Heart left ventricle (tissue), 16 donors: Measurements from ENCODE around the gene CTSA. TPM values are rescaled to one million over a fixed set of nuclear protein-coding genes. Genes with fewer than 3 reads are reported as not detected.

Source experiments
- ATAC-seq, 4 donors: fragments of 200-7000 bp; cut with Tn5 transposase; one replicate each; pipeline ENCODE4 v1.9.1; 2020 to 2022; ENCODE audit warnings: moderate library complexity in 4 of 4, mild to moderate bottlenecking in 3 of 4, moderate number of reproducible peaks in 1 of 4
- DNase-seq, 5 donors: peaks; one replicate each; pipeline ENCODE4 v3.0.0-alpha.2; 2020
- H3K27ac ChIP-seq, 12 donors: fragments of 200-600 bp; sonication (generic) in 4 of 12; one replicate each; pipeline versions ENCODE4 v1.5.0 to v1.8.0; 2016 to 2022; ENCODE audit warnings: mild to moderate bottlenecking in 2 of 12
- H3K27me3 ChIP-seq, 9 donors: fragments of 200-600 bp; sonication (generic) in 2 of 9; one replicate each; pipeline versions ENCODE4 v1.5.1 to v1.8.0; 2016 to 2022; ENCODE audit warnings: mild to moderate bottlenecking in 3 of 9
- H3K36me3 ChIP-seq, 9 donors: fragments of 200-600 bp; sonication (generic) in 2 of 9; one replicate each; pipeline versions ENCODE4 v1.5.0 to v1.8.0; 2018 to 2022; ENCODE audit warnings: mild to moderate bottlenecking in 2 of 9
- H3K4me1 ChIP-seq, 12 donors: fragments of 200-600 bp; sonication (generic) in 4 of 12; one replicate each; pipeline versions ENCODE4 v1.5.0 to v1.8.0; 2016 to 2022; ENCODE audit warnings: mild to moderate bottlenecking in 3 of 12
- H3K4me3 ChIP-seq, 12 donors: fragments of 200-600 bp; sonication (generic) in 4 of 12; one replicate each; pipeline versions ENCODE4 v1.5.0 to v1.8.0; 2017 to 2022; ENCODE audit warnings: mild to moderate bottlenecking in 9 of 12, moderate library complexity in 4 of 12
- H3K9me3 ChIP-seq, 12 donors: fragments of 200-600 bp; sonication (generic) in 4 of 12; one replicate each; pipeline versions ENCODE4 v1.5.0 to v1.8.0; 2016 to 2022; ENCODE audit warnings: mild to moderate bottlenecking in 1 of 12
- CTCF ChIP-seq, 12 donors: fragments of 200-600 bp; sonication (generic) in 4 of 12; IDR thresholded peaks; one replicate each; pipeline versions ENCODE4 v1.5.0 to v1.8.0; 2018 to 2022; ENCODE audit warnings: antibody characterized with exemption in 12 of 12, mild to moderate bottlenecking in 5 of 12
- POLR2A ChIP-seq, 2 donors: fragments of 450-650 bp; IDR thresholded peaks; one replicate each; pipeline ENCODE4 v1.6.1; 2017; ENCODE audit warnings: antibody characterized with exemption in 2 of 2, mild to moderate bottlenecking in 2 of 2, moderate library complexity in 2 of 2
- WGBS, 4 donors: extraction: QIAGEN DNeasy Blood & Tissue Kit in 2 of 4; methylation state at CpG; one replicate each; pipeline versions ENCODE4 v1.1.5 to v1.1.7; 2013 to 2018; 5-methylcytosine and 5-hydroxymethylcytosine counted together
- intact Hi-C, 10 donors: fragments of 100-400 bp; cut with DNase I; formaldehyde crosslinking; loops; one replicate each; pipeline versions ENCODE4 v1.11.1 to v1.14.2; 2022
- polyA plus RNA-seq, 2 donors: library from polyadenylated mRNA; stranded (reverse); fragments of 200-250 nt; gene quantifications; one replicate each; pipeline ENCODE4 v1.2.3, GENCODE V29; 2013
- total RNA-seq, 9 donors: library from RNA; depleted of rRNA in 2 of 9; stranded (reverse); fragments of >200 nt in 2 of 9; fragmentation: NEBNext Ultra II Directional in 3 of 9; extraction: Animal tissue kit (Norgen Biotek cat#: 25700) in 3 of 9; gene quantifications; one replicate each; pipeline versions ENCODE4 v1.1.0 to v1.2.4, GENCODE V29; 2016 to 2023
- donor health status: ischemic (EF 13 %, LVEDD 7.1; RV severe dilation, severe dysfunction).
- donor health status: healthy with polysubstance abuse.
- donor health status: DM: no; HTN: yes; CAD: no.
- donor health status: DM: no; HTN: no; CAD: no.
- donor health status: ischemic (EF 25% LVEDD 6.9; RV normal size, moderate dysfunction).
- donor health status: ischemic (EF 25% LVEDD 5.7; RV mildly dilated, moderate dysfunction).
- donor health status: healthy.
- donor health status: DM: yes; HTN: yes; CAD: no.
- donor health status: ischemic (EF 35%, LVEDD 5.7; RV mildly dilated, moderate dysfunction).
- donor health status: nonischemic (EF 11% LVEDD 7.7; RV severe dilation, severe dysfunction).
- donor health status: DM: yes; HTN: yes; CAD: no.
- donor health status: PGD.
- donor health status: ischemic (EF 29% LVEDD 5.4; RV normal size, mild dysfunction).
- donor health status: nonischemic (EF 23%, LVEDD 6.1; RV moderate dilation, normal function).

CTSA gene
- total and polyA plus RNA-seq, 11 donors, result 62.5 to 214 (median 107) TPM

GRCh38 chr20:45890077-45890984, 804 bp upstream of the CTSA start:
- Histone ChIP-seq H3K4me1 (peaks cover 3 to 37% (median 23%) of the 10 kb centered on the region in 12 donors), H3K9me3 (no peaks in the 10 kb centered on the region), H3K36me3 (peaks cover 0 to 62% (median 49%) of the 10 kb centered on the region in 9 donors), H3K27ac (peak overlapping the region; percentile 74 to 97 (median 90)), H3K4me3 (peak overlapping the region; percentile 53 to 98 (median 80)), H3K27me3 (no peaks in the 10 kb centered on the region)
- peak; percentile 62 to 83 (median 77) for ATAC-seq
- WGBS, 4 donors, result 0 to 1% (median 1%) methylated on average over 27 to 79 of the region's 79 CpGs
- intact Hi-C loops, result loop anchor here in 9 of 10 donors (1.0 to 10.0 kb wide), 10 partner anchors 42 to 82 kb away; partner anchors contain the start of genes PCIF1 (in 5 of the 9) and ZNF335 (in 1 of the 9)
- DNase-seq, result peak; percentile 85 to 92 (median 87)
- peak; percentile 51 to 86 (median 68) for TF ChIP-seq CTCF (IDR thresholded peaks at IDR 0.05)
- no peak for TF ChIP-seq POLR2A (IDR thresholded peaks at IDR 0.05)

- WGBS, 4 donors, result 77 to 88% (median 84%) methylated on average over 9 of the region's 9 CpGs
- H3K27ac ChIP-seq, result peak overlapping the region in 6 of 12 donors; percentile 83 to 95 (median 90)
- no peaks in the 10 kb centered on the region for H3K9me3 ChIP-seq
- intact Hi-C loops, result loop anchor here in 5 of 10 donors (5.0 to 10.0 kb wide), 5 partner anchors 40 to 80 kb away; partner anchors contain the start of genes PCIF1 (in 1 of the 5) and ZNF335 (in 1 of the 5)
- peaks cover 3 to 37% (median 23%) of the 10 kb centered on the region in 12 donors for H3K4me1 ChIP-seq
- no peak for TF ChIP-seq POLR2A (IDR thresholded peaks at IDR 0.05)
- no peak for TF ChIP-seq CTCF (IDR thresholded peaks at IDR 0.05)
- no peaks in the 10 kb centered on the region for H3K27me3 ChIP-seq
- peaks cover 0 to 63% (median 54%) of the 10 kb centered on the region in 9 donors for H3K36me3 ChIP-seq
- H3K4me3 ChIP-seq, result peak overlapping the region; percentile 53 to 98 (median 80)
- ATAC-seq (peak in 1 of 4 donors; percentile 2), DNase-seq (no peak)
These were observed 1.1 kb downstream of the CTSA start for GRCh38 chr20:45892049-45892825.

GRCh38 chr20:45892828-45893500, 1.8 kb downstream of the CTSA start:
- H3K27me3 ChIP-seq, result no peaks in the 10 kb centered on the region
- H3K9me3 ChIP-seq, result no peaks in the 10 kb centered on the region
- ATAC-seq (no peak), DNase-seq (no peak)
- peaks cover 3 to 37% (median 23%) of the 10 kb centered on the region in 12 donors for H3K4me1 ChIP-seq
- TF ChIP-seq CTCF (IDR thresholded peaks at IDR 0.05), result no peak
- no peak for TF ChIP-seq POLR2A (IDR thresholded peaks at IDR 0.05)
- peak overlapping the region in 1 of 12 donors; percentile 82 for H3K4me3 ChIP-seq
- peaks cover 0 to 65% (median 59%) of the 10 kb centered on the region in 9 donors for H3K36me3 ChIP-seq
- intact Hi-C loops, result loop anchor here in 5 of 10 donors (5.0 to 10.0 kb wide), 5 partner anchors 39 to 79 kb away; partner anchors contain the start of genes PCIF1 (in 1 of the 5) and ZNF335 (in 1 of the 5)
- WGBS, 4 donors, result 66 to 73% (median 68%) methylated on average over 4 of the region's 4 CpGs
- peak overlapping the region in 1 of 12 donors; percentile 84 for H3K27ac ChIP-seq
